Measurements from ENCODE around the gene TOMM5.

TOMM5 gene

GRCh38 chr9:37561682-37562081 is 30.7 kb downstream of the TOMM5 start:
- DNase-seq = no peak

- no peak for DNase-seq
Measured at GRCh38 chr9:37559855-37560592, 32.4 kb downstream of the TOMM5 start.

- no peak for DNase-seq
Measured at GRCh38 chr9:37559125-37559524, 33.3 kb downstream of the TOMM5 start.

GRCh38 chr9:37555786-37556185 is 36.6 kb downstream of the TOMM5 start:
- DNase-seq = no peak

- no peak for DNase-seq
Measured at GRCh38 chr9:37554318-37554717, 38.1 kb downstream of the TOMM5 start.

- no peak for DNase-seq
Measured at GRCh38 chr9:37551888-37552287, 40.5 kb downstream of the TOMM5 start.

- no peak for DNase-seq
Measured at GRCh38 chr9:37551468-37551867, 40.9 kb downstream of the TOMM5 start.

GRCh38 chr9:37550781-37551180 is 41.6 kb downstream of the TOMM5 start:
- DNase-seq = no peak

- DNase-seq = no peak
Measured at GRCh38 chr9:37549527-37549926, 42.9 kb downstream of the TOMM5 start.

- DNase-seq = no peak
Measured at GRCh38 chr9:37547328-37547878, 45.0 kb downstream of the TOMM5 start.

- no peak for DNase-seq
Measured at GRCh38 chr9:37543468-37543867, 48.9 kb downstream of the TOMM5 start.

- DNase-seq = no peak
Measured at GRCh38 chr9:37542895-37543294, 49.5 kb downstream of the TOMM5 start.

- no peak for DNase-seq
Measured at GRCh38 chr9:37542488-37542887, 49.9 kb downstream of the TOMM5 start.

GRCh38 chr9:37541465-37541864 is 50.9 kb downstream of the TOMM5 start:
- DNase-seq = no peak

- DNase-seq = no peak
Measured at GRCh38 chr9:37540634-37541033, 51.8 kb downstream of the TOMM5 start.

- no peak for DNase-seq
Measured at GRCh38 chr9:37539634-37540033, 52.8 kb downstream of the TOMM5 start.

All from NCI-H187 treated with DMSO at 0.1 percent for 48 hours (cell line).